GM12878 (cell line): ENCODE measurements around the gene ACSM6. TPM values are rescaled to one million over a fixed set of nuclear protein-coding genes. Genes with fewer than 3 reads are reported as not detected.
A peak's percentile ranks its signal among the peaks of the same experiment; 100 is the strongest.

Experiments used
- CHD2 ChIP-seq: IDR thresholded peaks from 2 replicates; pipeline ENCODE4 v1.6.1; 2011; ENCODE audit warnings: low read depth, low read length, improper control_type of control experiment, borderline replicate concordance
- CHD4 ChIP-seq: fragments of 200-600 bp; sonication (generic); IDR thresholded peaks from 2 replicates; pipeline ENCODE4 v1.6.1; 2016; ENCODE audit warnings: mild to moderate bottlenecking
- E2F4 ChIP-seq: IDR thresholded peaks from 2 replicates; pipeline ENCODE4 v1.6.1; 2012; ENCODE audit warnings: low read depth, low read length, improper control_type of control experiment
- ETV6 ChIP-seq, 2 experiments: fragments of 450-650 bp in 1 of 2; IDR thresholded peaks in 1 of 2; conservative IDR thresholded peaks in 1 of 2; 2 replicates each; pipeline ENCODE4 v1.6.1; 2014; ENCODE audit warnings: antibody characterized with exemption in 1 of 2, borderline replicate concordance in 1 of 2, low read depth in 1 of 2, mild to moderate bottlenecking in 1 of 2, moderate library complexity in 1 of 2
- NFXL1 ChIP-seq: fragments of 450-650 bp; IDR thresholded peaks from 2 replicates; pipeline ENCODE4 v1.6.1; 2017; ENCODE audit warnings: antibody characterized with exemption, mild to moderate bottlenecking, borderline replicate concordance
- NR2C1 ChIP-seq: fragments of 450-650 bp; IDR thresholded peaks from 2 replicates; pipeline ENCODE4 v1.6.1; 2017; ENCODE audit warnings: antibody characterized with exemption, mild to moderate bottlenecking, moderate library complexity
- NR2F1 ChIP-seq: fragments of 450-650 bp; conservative IDR thresholded peaks from 2 replicates; pipeline ENCODE4 v1.6.1; 2017; ENCODE audit warnings: mild to moderate bottlenecking
- PAX5 ChIP-seq: IDR thresholded peaks from 2 replicates; pipeline ENCODE4 v1.6.1; 2011; ENCODE audit warnings: low read depth, low read length, borderline replicate concordance
- POU2F2 ChIP-seq: IDR thresholded peaks from 3 replicates; pipeline ENCODE4 v1.6.1; 2011; ENCODE audit warnings: low read depth, mild to moderate bottlenecking, low read length, borderline replicate concordance
- RFX5 ChIP-seq: IDR thresholded peaks from 2 replicates; pipeline ENCODE4 v1.6.1; 2011; ENCODE audit warnings: low read depth, low read length, improper control_type of control experiment
- SIX5 ChIP-seq: IDR thresholded peaks from 2 replicates; pipeline ENCODE4 v1.6.1; 2011; ENCODE audit warnings: mild to moderate bottlenecking, low read depth, low read length, moderate library complexity; ENCODE audit not compliant: severe bottlenecking
- SMARCA5 ChIP-seq: fragments of 450-650 bp; IDR thresholded peaks from 2 replicates; pipeline ENCODE4 v1.6.1; 2017; ENCODE audit warnings: mild to moderate bottlenecking
- SREBF1 ChIP-seq: IDR thresholded peaks from 2 replicates; pipeline ENCODE4 v1.6.1; 2012; ENCODE audit warnings: mild to moderate bottlenecking, low read length
- SRF ChIP-seq, 2 experiments: IDR thresholded peaks; 2 replicates each; pipeline ENCODE4 v1.6.1; 2011; ENCODE audit warnings: low read depth in 2 of 2, low read length in 2 of 2, mild to moderate bottlenecking in 1 of 2, moderate library complexity in 1 of 2
- TBL1XR1 ChIP-seq: IDR thresholded peaks from 2 replicates; pipeline ENCODE4 v1.6.1; 2012; ENCODE audit warnings: low read depth, low read length, improper control_type of control experiment
- TCF3 ChIP-seq: IDR thresholded peaks from 2 replicates; pipeline ENCODE4 v1.6.1; 2012; ENCODE audit warnings: low read depth, mild to moderate bottlenecking, low read length, borderline replicate concordance; ENCODE audit not compliant: insufficient read depth
- ZNF24 ChIP-seq: fragments of 450-650 bp; IDR thresholded peaks from 2 replicates; pipeline ENCODE4 v1.6.1; 2017; ENCODE audit warnings: antibody characterized with exemption, mild to moderate bottlenecking
- ZNF622 ChIP-seq: fragments of 450-650 bp; IDR thresholded peaks from 2 replicates; pipeline ENCODE4 v1.6.1; 2017; ENCODE audit warnings: mild to moderate bottlenecking, inconsistent platforms
- polyA plus RNA-seq, 11 experiments: library from polyadenylated mRNA; depleted of rRNA in 4 of 11; unstranded in 6 of 11; stranded (reverse) in 5 of 11; fragments of >200 nt; fragmentation: Nextera tagmentation in 4 of 11; fragmentation: Illumina TruSeq in 1 of 11; extraction: Ambion mirVana in 4 of 11; extraction: Trizol in 1 of 11; gene quantifications; 1 replicate in 1 of 11; 2 replicates in 10 of 11; pipeline versions ENCODE4 v1.2.1 to v1.2.3, GENCODE V29; 2011 to 2016; ENCODE audit warnings: inconsistent platforms in 2 of 11, missing spikeins in 2 of 11, low read depth in 1 of 11
- total RNA-seq, 4 experiments: library from RNA; depleted of rRNA in 3 of 4; stranded (reverse); fragments of >200 nt in 3 of 4; fragmentation: Illumina TruSeq in 1 of 4; extraction: Trizol in 1 of 4; gene quantifications; 2 replicates each; pipeline versions ENCODE4 v1.2.1 to v1.2.3, GENCODE V29; 2013 to 2021
- TF ChIP-seq, protein P1 (sequence below): IDR thresholded peaks from 2 replicates; pipeline ENCODE4 v1.6.1; 2011; ENCODE audit warnings: low read depth, low read length, improper control_type of control experiment, borderline replicate concordance
- TF ChIP-seq, protein P2 (sequence below): fragments of 450-650 bp; IDR thresholded peaks from 2 replicates; pipeline ENCODE4 v1.6.1; 2017; ENCODE audit warnings: mild to moderate bottlenecking, moderate library complexity
- TF ChIP-seq, protein P3 (sequence below): fragments of 450-650 bp; IDR thresholded peaks from 2 replicates; pipeline ENCODE4 v1.6.1; 2016; ENCODE audit warnings: mild to moderate bottlenecking

Gene ACSM6
- total and polyA plus RNA-seq, 10 of the 15 experiments (the other 5 are each of a cell fraction or from before 2014, with no cell fraction given) = 0.06 to 0.21 (median 0.20) TPM; not detected in 7

GRCh38 chr10:95183271-95184230 is 10.5 kb upstream of the ACSM6 start (continued):
- TF ChIP-seq SRF (IDR thresholded peaks at IDR 0.05; ENCODE audit: low read depth in 2 of 2, low read length in 2 of 2) (0 out of 4 replicates have a peak, but pooled peaks of 1 of the 2 experiments have one; percentile 18), TCF3 (0 out of 2 replicates have a peak, but pooled peaks have one; percentile 39), RFX5 (no peak), PAX5 (peak; percentile 79; the same call in 1 of the 2 replicates), SMARCA5 (peak; percentile 97), ZNF24 (peak; percentile 70), CHD2 (0 out of 2 replicates have a peak, but pooled peaks have one; percentile 39), TBL1XR1 (no peak), POU2F2 (0 out of 3 replicates have a peak, but pooled peaks have one; percentile 26), E2F4 (no peak), ZNF622 (no peak), NR2F1 (peak; percentile 71; the same call in 1 of the 2 replicates), SIX5 (no peak), CHD4 (no peak), NFXL1 (no peak), ETV6 (conservative IDR thresholded peaks at IDR 0.05 in 1 of 2, IDR thresholded peaks at IDR 0.05 in 1 of 2; ENCODE audit: borderline replicate concordance in 1 of 2, low read depth in 1 of 2) (no peak; a peak in 2 of 4 replicates), SREBF1 (no peak), NR2C1 (0 out of 2 replicates have a peak, but pooled peaks have one; percentile 8)
- TF ChIP-seq, protein P1, sequence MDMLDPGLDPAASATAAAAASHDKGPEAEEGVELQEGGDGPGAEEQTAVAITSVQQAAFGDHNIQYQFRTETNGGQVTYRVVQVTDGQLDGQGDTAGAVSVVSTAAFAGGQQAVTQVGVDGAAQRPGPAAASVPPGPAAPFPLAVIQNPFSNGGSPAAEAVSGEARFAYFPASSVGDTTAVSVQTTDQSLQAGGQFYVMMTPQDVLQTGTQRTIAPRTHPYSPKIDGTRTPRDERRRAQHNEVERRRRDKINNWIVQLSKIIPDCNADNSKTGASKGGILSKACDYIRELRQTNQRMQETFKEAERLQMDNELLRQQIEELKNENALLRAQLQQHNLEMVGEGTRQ = no peak
- TF ChIP-seq, protein P2, sequence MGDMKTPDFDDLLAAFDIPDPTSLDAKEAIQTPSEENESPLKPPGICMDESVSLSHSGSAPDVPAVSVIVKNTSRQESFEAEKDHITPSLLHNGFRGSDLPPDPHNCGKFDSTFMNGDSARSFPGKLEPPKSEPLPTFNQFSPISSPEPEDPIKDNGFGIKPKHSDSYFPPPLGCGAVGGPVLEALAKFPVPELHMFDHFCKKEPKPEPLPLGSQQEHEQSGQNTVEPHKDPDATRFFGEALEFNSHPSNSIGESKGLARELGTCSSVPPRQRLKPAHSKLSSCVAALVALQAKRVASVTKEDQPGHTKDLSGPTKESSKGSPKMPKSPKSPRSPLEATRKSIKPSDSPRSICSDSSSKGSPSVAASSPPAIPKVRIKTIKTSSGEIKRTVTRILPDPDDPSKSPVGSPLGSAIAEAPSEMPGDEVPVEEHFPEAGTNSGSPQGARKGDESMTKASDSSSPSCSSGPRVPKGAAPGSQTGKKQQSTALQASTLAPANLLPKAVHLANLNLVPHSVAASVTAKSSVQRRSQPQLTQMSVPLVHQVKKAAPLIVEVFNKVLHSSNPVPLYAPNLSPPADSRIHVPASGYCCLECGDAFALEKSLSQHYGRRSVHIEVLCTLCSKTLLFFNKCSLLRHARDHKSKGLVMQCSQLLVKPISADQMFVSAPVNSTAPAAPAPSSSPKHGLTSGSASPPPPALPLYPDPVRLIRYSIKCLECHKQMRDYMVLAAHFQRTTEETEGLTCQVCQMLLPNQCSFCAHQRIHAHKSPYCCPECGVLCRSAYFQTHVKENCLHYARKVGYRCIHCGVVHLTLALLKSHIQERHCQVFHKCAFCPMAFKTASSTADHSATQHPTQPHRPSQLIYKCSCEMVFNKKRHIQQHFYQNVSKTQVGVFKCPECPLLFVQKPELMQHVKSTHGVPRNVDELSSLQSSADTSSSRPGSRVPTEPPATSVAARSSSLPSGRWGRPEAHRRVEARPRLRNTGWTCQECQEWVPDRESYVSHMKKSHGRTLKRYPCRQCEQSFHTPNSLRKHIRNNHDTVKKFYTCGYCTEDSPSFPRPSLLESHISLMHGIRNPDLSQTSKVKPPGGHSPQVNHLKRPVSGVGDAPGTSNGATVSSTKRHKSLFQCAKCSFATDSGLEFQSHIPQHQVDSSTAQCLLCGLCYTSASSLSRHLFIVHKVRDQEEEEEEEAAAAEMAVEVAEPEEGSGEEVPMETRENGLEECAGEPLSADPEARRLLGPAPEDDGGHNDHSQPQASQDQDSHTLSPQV = peak; percentile 93
- TF ChIP-seq, protein P3, sequence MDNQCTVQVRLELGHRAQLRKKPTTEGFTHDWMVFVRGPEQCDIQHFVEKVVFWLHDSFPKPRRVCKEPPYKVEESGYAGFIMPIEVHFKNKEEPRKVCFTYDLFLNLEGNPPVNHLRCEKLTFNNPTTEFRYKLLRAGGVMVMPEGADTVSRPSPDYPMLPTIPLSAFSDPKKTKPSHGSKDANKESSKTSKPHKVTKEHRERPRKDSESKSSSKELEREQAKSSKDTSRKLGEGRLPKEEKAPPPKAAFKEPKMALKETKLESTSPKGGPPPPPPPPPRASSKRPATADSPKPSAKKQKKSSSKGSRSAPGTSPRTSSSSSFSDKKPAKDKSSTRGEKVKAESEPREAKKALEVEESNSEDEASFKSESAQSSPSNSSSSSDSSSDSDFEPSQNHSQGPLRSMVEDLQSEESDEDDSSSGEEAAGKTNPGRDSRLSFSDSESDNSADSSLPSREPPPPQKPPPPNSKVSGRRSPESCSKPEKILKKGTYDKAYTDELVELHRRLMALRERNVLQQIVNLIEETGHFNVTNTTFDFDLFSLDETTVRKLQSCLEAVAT = no peak
